T-helper 2 cell treated with Interferon-gamma antibody and Interleukin-4, amounts not matched to agents 5 μg/mL and 100 μg/mL, for 36 hours (primary cell): ENCODE results near the gene TNS3.
A peak's percentile ranks its signal among the peaks of the same experiment; 100 is the strongest.

Source experiments
- DNase-seq: peaks from one replicate; pipeline ENCODE4 v3.0.0; 2021; ENCODE audit warnings: low spot score
- H3K27ac Mint-ChIP-seq: one replicate; pipeline ENCODE4 v1.8.0; 2021; ENCODE audit warnings: mild to moderate bottlenecking, mixed read lengths
- H3K27me3 Mint-ChIP-seq: one replicate; pipeline ENCODE4 v1.8.0; 2021; ENCODE audit warnings: low read depth, mixed read lengths
- H3K36me3 Mint-ChIP-seq: one replicate; pipeline ENCODE4 v1.8.0; 2021; ENCODE audit warnings: low read depth, mixed read lengths
- H3K4me1 Mint-ChIP-seq: one replicate; pipeline ENCODE4 v1.8.0; 2021; ENCODE audit warnings: low read depth, mixed read lengths
- H3K4me3 Mint-ChIP-seq: one replicate; pipeline ENCODE4 v1.8.0; 2022; ENCODE audit warnings: mild to moderate bottlenecking, moderate library complexity, mixed read lengths
- H3K9me3 Mint-ChIP-seq: one replicate; pipeline ENCODE4 v1.8.0; 2021; ENCODE audit warnings: mixed read lengths

Gene TNS3

GRCh38 chr7:47281966-47282643 lies 299.8 kb downstream of the TNS3 start:
- Mint-ChIP-seq H3K4me3 (no peak overlapping the region), H3K27me3 (no peaks in the 10 kb centered on the region), H3K4me1 (no peaks in the 10 kb centered on the region), H3K27ac (no peak overlapping the region), H3K36me3 (no peaks in the 10 kb centered on the region), H3K9me3 (peaks cover 5% of the 10 kb centered on the region)
- no peak for DNase-seq

GRCh38 chr7:47281161-47281560 lies 300.8 kb downstream of the TNS3 start:
- H3K4me3 Mint-ChIP-seq, result no peak overlapping the region
- DNase-seq, result no peak
- no peaks in the 10 kb centered on the region for H3K27me3 Mint-ChIP-seq
- peaks cover 5% of the 10 kb centered on the region for H3K9me3 Mint-ChIP-seq
- H3K27ac Mint-ChIP-seq, result no peak overlapping the region
- no peaks in the 10 kb centered on the region for H3K36me3 Mint-ChIP-seq
- H3K4me1 Mint-ChIP-seq, result no peaks in the 10 kb centered on the region

- Mint-ChIP-seq H3K27me3 (no peaks in the 10 kb centered on the region), H3K27ac (no peak overlapping the region), H3K9me3 (no peaks in the 10 kb centered on the region), H3K4me1 (no peaks in the 10 kb centered on the region), H3K36me3 (no peaks in the 10 kb centered on the region), H3K4me3 (no peak overlapping the region)
- no peak for DNase-seq
Observed at GRCh38 chr7:47280114-47280513, 301.8 kb downstream of the TNS3 start.

GRCh38 chr7:47278043-47278442 lies 303.9 kb downstream of the TNS3 start:
- H3K27me3 Mint-ChIP-seq, result no peaks in the 10 kb centered on the region
- H3K4me1 Mint-ChIP-seq, result no peaks in the 10 kb centered on the region
- H3K27ac Mint-ChIP-seq, result no peak overlapping the region
- H3K36me3 Mint-ChIP-seq, result no peaks in the 10 kb centered on the region
- DNase-seq, result no peak
- no peaks in the 10 kb centered on the region for H3K9me3 Mint-ChIP-seq
- no peak overlapping the region for H3K4me3 Mint-ChIP-seq

- Mint-ChIP-seq H3K27me3 (no peaks in the 10 kb centered on the region), H3K27ac (no peak overlapping the region), H3K36me3 (no peaks in the 10 kb centered on the region), H3K4me3 (no peak overlapping the region), H3K9me3 (no peaks in the 10 kb centered on the region), H3K4me1 (no peaks in the 10 kb centered on the region)
- DNase-seq, result no peak
Observed at GRCh38 chr7:47277321-47277781, 304.6 kb downstream of the TNS3 start.

- Mint-ChIP-seq H3K4me3 (no peak overlapping the region), H3K27ac (no peak overlapping the region), H3K27me3 (no peaks in the 10 kb centered on the region), H3K36me3 (no peaks in the 10 kb centered on the region), H3K9me3 (peaks cover under 1% of the 10 kb centered on the region), H3K4me1 (no peaks in the 10 kb centered on the region)
- no peak for DNase-seq
Observed at GRCh38 chr7:47273974-47274766, 307.7 kb downstream of the TNS3 start.

GRCh38 chr7:47273088-47273487 lies 308.8 kb downstream of the TNS3 start:
- Mint-ChIP-seq H3K36me3 (no peaks in the 10 kb centered on the region), H3K27me3 (no peaks in the 10 kb centered on the region), H3K4me1 (no peaks in the 10 kb centered on the region), H3K27ac (no peak overlapping the region), H3K4me3 (no peak overlapping the region), H3K9me3 (peaks cover 4% of the 10 kb centered on the region)
- DNase-seq, result no peak

- no peaks in the 10 kb centered on the region for H3K36me3 Mint-ChIP-seq
- H3K4me1 Mint-ChIP-seq, result no peaks in the 10 kb centered on the region
- no peaks in the 10 kb centered on the region for H3K27me3 Mint-ChIP-seq
- H3K4me3 Mint-ChIP-seq, result no peak overlapping the region
- DNase-seq, result no peak
- no peak overlapping the region for H3K27ac Mint-ChIP-seq
- H3K9me3 Mint-ChIP-seq, result peaks cover 4% of the 10 kb centered on the region
Observed at GRCh38 chr7:47271749-47272148, 310.2 kb downstream of the TNS3 start.

- DNase-seq, result no peak
- Mint-ChIP-seq H3K9me3 (peaks cover 4% of the 10 kb centered on the region), H3K4me1 (no peaks in the 10 kb centered on the region), H3K4me3 (no peak overlapping the region), H3K27ac (no peak overlapping the region), H3K36me3 (no peaks in the 10 kb centered on the region), H3K27me3 (no peaks in the 10 kb centered on the region)
Observed at GRCh38 chr7:47268851-47269836, 312.8 kb downstream of the TNS3 start.

- Mint-ChIP-seq H3K27me3 (no peaks in the 10 kb centered on the region), H3K36me3 (no peaks in the 10 kb centered on the region), H3K4me1 (no peaks in the 10 kb centered on the region), H3K4me3 (no peak overlapping the region), H3K27ac (no peak overlapping the region), H3K9me3 (peaks cover 4% of the 10 kb centered on the region)
- no peak for DNase-seq
Observed at GRCh38 chr7:47267346-47267745, 314.6 kb downstream of the TNS3 start.

GRCh38 chr7:47266799-47267198 lies 315.1 kb downstream of the TNS3 start:
- no peak for DNase-seq

GRCh38 chr7:47266131-47266706 lies 315.7 kb downstream of the TNS3 start:
- no peak overlapping the region for H3K4me3 Mint-ChIP-seq
- H3K27me3 Mint-ChIP-seq, result no peaks in the 10 kb centered on the region
- peaks cover 4% of the 10 kb centered on the region for H3K9me3 Mint-ChIP-seq
- H3K4me1 Mint-ChIP-seq, result no peaks in the 10 kb centered on the region
- H3K27ac Mint-ChIP-seq, result no peak overlapping the region
- DNase-seq, result peak; percentile 35
- H3K36me3 Mint-ChIP-seq, result no peaks in the 10 kb centered on the region

More at GRCh38 chr7:47266799-47267198, 315.1 kb downstream of the TNS3 start:
- no peaks in the 10 kb centered on the region for H3K36me3 Mint-ChIP-seq
- H3K4me1 Mint-ChIP-seq, result no peaks in the 10 kb centered on the region
- H3K4me3 Mint-ChIP-seq, result no peak overlapping the region
- peaks cover 4% of the 10 kb centered on the region for H3K9me3 Mint-ChIP-seq
- no peaks in the 10 kb centered on the region for H3K27me3 Mint-ChIP-seq
- H3K27ac Mint-ChIP-seq, result no peak overlapping the region

GRCh38 chr7:47265621-47266020 lies 316.3 kb downstream of the TNS3 start:
- no peak overlapping the region for H3K27ac Mint-ChIP-seq
- H3K27me3 Mint-ChIP-seq, result no peaks in the 10 kb centered on the region
- no peak for DNase-seq
- no peaks in the 10 kb centered on the region for H3K4me1 Mint-ChIP-seq
- H3K9me3 Mint-ChIP-seq, result peaks cover 4% of the 10 kb centered on the region
- H3K36me3 Mint-ChIP-seq, result no peaks in the 10 kb centered on the region
- H3K4me3 Mint-ChIP-seq, result no peak overlapping the region
